Measurements from ENCODE around the gene RAB36.

GRCh38 chr22:23106906-23107367, 38.3 kb upstream of the RAB36 start:
- TF ChIP-seq CTCF (IDR thresholded peaks at IDR 0.05) (no peak), ZFX (IDR thresholded peaks at IDR 0.05; ENCODE audit: borderline replicate concordance) (no peak)
